Stimulated activated CD8-positive, alpha-beta memory T cell treated with anti-CD3 and anti-CD28 coated beads, Interleukin-7, amount 100 ng/mL, for 48 hours (primary cell): ENCODE data around the gene KIF27.
"Not testable (repeated sequence)": the region's sequence is repeated elsewhere in the genome, so short reads cannot be mapped to it uniquely, and the experiment has no call there.

Source experiments
- DNase-seq, 2 donors: peaks; one replicate each; pipeline ENCODE4 v3.0.0-alpha.2; 2020; ENCODE audit warnings: low read depth in 1 of 2; ENCODE audit errors: extremely low read depth in 1 of 2

Gene KIF27

GRCh38 chr9:83932851-83933250 is 11.6 kb upstream of the KIF27 start:
- DNase-seq, result no peak

GRCh38 chr9:83932011-83932410 is 10.8 kb upstream of the KIF27 start:
- DNase-seq, result no peak

- DNase-seq, result no peak
These were observed 9.6 kb upstream of the KIF27 start for GRCh38 chr9:83930881-83931280.

GRCh38 chr9:83927591-83927990 is 6.4 kb upstream of the KIF27 start:
- no peak for DNase-seq

GRCh38 chr9:83920469-83920926 is 734 bp downstream of the KIF27 start:
- no peak for DNase-seq

GRCh38 chr9:83919111-83919510 is 2.1 kb downstream of the KIF27 start:
- no peak for DNase-seq

- not testable (repeated sequence) for DNase-seq
These were observed 9.0 kb downstream of the KIF27 start for GRCh38 chr9:83912194-83912593.

GRCh38 chr9:83906144-83906543 is 15.1 kb downstream of the KIF27 start:
- DNase-seq, result no peak

GRCh38 chr9:83900615-83901014 is 20.6 kb downstream of the KIF27 start:
- not testable (repeated sequence) for DNase-seq

GRCh38 chr9:83894301-83894700 is 26.9 kb downstream of the KIF27 start:
- not testable (repeated sequence) for DNase-seq

GRCh38 chr9:83886498-83886897 is 34.7 kb downstream of the KIF27 start:
- DNase-seq, result not testable (repeated sequence)

GRCh38 chr9:83885559-83886240 is 35.5 kb downstream of the KIF27 start:
- DNase-seq, result not testable (repeated sequence)

- not testable (repeated sequence) for DNase-seq
These were observed 39.4 kb downstream of the KIF27 start for GRCh38 chr9:83881687-83882408.

- DNase-seq, result not testable (repeated sequence)
These were observed 45.7 kb downstream of the KIF27 start for GRCh38 chr9:83875559-83875958.

- DNase-seq, result not testable (repeated sequence)
These were observed 71.3 kb downstream of the KIF27 start for GRCh38 chr9:83849895-83850294.

GRCh38 chr9:83837070-83837643 is 84.1 kb downstream of the KIF27 start:
- DNase-seq, result not testable (repeated sequence)

GRCh38 chr9:83830426-83831071 is 90.7 kb downstream of the KIF27 start:
- not testable (repeated sequence) for DNase-seq

GRCh38 chr9:83824986-83825623 is 96.1 kb downstream of the KIF27 start:
- DNase-seq, result not testable (repeated sequence)

- DNase-seq, result peak; percentile 46 to 50
These were observed 103.6 kb downstream of the KIF27 start, which contains the start of gene GKAP1 for GRCh38 chr9:83817356-83818278. GKAP1 (minus strand) TSS chr9:83817769; CDS start chr9:83806517, 11,252 bp downstream.

GRCh38 chr9:83817011-83817355 is 104.2 kb downstream of the KIF27 start:
- peak in 1 of 2 donors; percentile 0 for DNase-seq
